Activated CD4-positive, alpha-beta T cell treated with anti-CD3 and anti-CD28 coated beads, Interleukin-2, Interleukin-4, amounts not matched to agents 100 ng/mL and 50 ng/mL, durations not matched to agents 16 hours and 8 hours (primary cell): ENCODE results near the gene ZNF574.
"Not testable (repeated sequence)": the region's sequence is repeated elsewhere in the genome, so short reads cannot be mapped to it uniquely, and the experiment has no call there.

Source experiments
- DNase-seq: peaks from one replicate; pipeline ENCODE4 v3.0.0-alpha.2; 2020; ENCODE audit warnings: low spot score

Gene ZNF574

DNA sequence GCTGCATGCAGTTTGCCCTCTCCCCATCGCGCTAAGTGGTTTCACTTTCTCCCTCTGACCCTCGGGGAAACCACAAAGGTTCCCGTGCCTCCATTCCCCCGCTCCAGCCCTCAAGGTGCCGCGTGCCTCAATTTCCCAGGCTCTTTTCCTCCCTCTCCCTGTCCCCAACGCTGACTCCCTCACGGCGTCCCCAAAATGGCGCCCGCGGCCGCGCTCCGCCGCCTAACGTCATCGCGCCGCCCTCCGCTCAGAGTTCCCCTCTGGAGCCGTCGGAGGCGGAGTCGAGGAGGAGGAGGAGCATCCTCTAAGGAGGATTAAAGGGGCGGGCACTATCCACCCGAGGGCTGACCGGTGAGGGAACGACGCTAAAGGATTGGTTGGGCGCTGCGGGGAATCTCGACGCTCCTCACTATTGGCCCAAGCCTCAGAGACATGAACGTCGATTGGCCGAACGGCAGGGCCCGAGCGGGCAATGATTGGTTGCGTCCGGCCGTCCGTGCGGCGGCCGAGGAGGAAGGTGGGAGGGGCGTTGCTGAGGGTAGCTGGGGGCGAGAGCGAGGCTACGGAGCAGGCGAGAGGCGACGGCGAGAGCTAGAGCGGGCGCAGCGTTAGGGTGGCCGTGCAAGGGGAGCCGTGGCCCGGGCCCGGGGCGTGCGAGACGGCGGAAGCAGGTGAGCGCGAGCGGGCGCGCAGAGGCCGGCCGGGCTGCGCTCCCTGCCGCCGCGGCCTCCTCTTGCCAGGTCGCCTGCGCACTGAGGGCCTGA is at the start of gene ZNF574:
Gene ZNF574, plus strand, starts transcription at position 551 of the 764 bp plus-strand sequence. CDS start 2,441 bp downstream, outside the sequence.
- DNase-seq: peak; percentile 100

- peak; percentile 38 for DNase-seq
Observed at GRCh38 chr19:42028304-42029216, 47.4 kb upstream of the ZNF574 start.

DNA sequence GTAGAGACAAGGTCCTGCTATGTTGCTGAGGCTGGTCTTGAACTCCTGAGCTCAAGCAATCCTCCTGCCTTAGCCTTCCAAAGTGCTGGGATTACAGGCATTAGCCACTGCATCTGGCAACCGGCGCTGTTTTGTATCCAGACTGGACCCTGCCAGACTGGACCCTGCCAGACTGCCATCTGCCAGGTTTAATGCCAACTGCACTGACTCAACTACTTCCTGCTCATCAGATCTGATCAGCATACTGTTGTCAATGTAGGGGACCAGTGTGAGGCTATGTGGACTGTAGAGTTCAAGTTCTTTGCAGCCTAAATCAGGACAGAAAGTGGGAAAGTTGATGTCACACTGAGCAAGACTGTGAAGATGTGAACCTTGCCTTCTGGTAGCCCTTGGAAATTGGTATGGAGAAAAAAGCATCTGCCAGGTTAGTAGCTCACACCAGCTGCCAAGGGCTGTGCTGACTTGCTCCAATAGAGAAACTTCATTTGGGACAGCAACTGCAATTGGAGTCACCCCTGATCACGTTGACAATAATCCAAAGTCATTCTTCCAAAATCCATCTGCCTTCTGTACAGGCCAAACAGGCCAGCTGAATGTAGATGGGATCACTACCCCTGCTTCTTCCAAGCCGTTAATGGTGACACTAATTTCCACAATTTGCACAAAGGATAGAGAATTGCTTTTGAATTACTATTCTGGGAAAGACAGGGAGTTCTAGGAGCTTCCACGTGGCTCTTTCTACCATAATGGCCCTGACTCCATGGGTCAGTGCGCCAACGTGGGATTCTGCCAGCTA is 45.1 kb upstream of the ZNF574 start:
- DNase-seq: no peak

- no peak for DNase-seq
Observed at GRCh38 chr19:42032431-42032830, 43.5 kb upstream of the ZNF574 start.

GRCh38 chr19:42033413-42033812 is 42.6 kb upstream of the ZNF574 start:
- no peak for DNase-seq

DNA sequence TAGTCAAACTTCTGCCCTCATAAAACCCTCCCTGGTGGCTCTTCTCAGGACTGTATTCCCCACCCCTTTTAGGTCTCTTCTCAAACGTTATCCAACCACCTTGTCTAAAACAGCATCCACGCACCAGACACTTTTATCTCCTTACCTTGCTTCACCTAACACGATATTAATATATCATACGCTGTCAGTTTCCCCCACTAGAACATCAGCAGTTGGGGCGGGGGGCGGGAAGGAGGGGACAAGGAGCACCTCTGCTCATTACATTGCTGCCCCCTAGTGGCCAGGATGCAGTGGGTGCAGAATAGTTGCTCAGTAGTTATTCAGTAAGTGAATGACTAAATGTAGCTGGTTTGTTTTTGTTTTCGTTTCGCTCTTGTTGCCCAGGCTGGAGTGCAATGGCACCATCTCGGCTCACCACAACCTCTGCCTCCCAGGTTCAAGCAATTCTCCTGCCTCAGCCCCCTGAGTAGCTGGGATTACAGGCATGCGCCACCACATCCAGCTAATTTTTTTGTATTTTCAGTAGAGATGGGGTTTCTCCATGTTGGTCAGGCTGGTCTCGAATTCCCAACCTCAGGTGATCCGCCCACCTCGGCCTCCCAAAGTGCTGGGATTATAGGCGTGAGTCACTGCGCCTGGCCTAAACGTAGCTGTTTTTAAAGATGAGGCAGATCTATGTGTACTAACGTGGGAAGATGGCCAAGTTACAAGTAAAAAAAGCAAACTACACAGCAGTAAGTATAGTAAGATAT is 41.1 kb upstream of the ZNF574 start:
- peak; percentile 81 for DNase-seq

GRCh38 chr19:42037649-42038048 is 38.3 kb upstream of the ZNF574 start:
- DNase-seq: no peak

DNA sequence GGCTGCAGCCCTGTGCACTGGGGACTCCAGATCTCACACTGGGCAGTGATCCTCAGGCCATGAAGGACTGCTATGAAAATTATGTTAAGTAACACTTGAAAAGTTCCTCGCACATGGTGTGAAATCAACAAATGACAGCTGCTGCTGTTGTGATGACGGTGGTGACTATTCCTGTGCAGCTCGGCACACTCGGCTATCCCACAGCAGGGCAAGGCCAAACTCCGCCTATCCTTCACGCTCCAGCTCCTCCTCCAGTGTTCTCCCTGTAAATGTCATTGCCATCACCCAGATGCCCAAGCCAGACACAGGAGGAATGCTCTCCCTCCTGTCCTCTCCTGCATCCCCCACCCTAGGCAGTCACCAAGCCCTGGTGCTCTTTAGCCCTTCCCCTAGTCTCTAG is 37.3 kb upstream of the ZNF574 start:
- no peak for DNase-seq

- no peak for DNase-seq
Observed at GRCh38 chr19:42040031-42040430, 35.9 kb upstream of the ZNF574 start.

DNA sequence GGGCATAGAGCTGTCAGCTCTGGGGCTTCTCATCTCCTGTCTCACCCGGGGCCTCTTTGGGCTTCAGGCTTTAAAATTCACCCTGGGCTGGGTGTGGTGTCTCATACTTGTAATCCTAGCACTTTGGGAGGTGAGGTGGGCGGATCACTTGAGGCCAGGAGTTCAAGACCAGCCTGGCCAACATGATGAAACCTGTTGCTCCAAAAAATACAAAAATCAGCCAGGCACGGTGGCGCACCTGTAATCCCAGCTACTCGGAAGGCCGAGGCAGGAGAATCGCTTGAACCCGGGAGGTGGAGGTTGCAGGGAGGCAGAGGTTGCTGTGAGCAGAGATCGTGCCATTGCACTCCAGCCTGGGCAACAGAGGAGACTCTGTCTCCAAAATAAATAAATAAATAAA is 35.5 kb upstream of the ZNF574 start:
- not testable (repeated sequence) for DNase-seq

DNA sequence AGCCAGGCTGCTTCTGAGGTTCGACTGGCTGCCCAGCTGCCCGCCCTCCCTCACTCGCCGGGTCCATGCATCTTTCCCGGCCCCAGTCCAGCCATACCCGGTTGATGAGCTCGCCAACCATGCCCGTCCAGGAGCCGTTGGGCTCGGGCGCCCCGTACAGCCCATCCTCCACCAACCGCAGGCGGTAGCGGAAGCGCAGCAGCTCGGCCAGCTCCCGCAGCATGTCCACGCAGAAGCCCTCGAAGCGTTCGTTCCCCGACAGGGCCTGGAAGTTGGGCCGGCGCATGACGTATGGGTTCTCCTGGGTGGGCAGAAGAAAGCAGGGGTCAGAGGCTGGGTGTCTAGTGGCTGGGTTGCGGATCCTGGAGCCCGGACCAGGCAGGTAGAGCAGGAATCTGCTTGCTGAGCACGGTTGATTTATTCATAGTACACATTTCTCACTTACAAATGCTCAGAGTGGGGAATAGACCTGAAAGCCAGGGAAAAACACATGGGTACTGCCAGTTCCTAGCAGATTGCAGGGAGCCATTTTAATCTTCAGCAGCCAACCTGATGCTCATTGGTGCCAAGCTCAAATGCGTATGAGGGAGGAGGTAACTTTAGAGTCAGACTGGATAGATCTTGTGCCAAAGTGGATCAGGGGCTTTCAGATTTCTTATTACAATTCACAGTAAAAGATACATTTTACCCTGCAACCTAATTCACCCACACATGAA is 33.4 kb upstream of the ZNF574 start:
- DNase-seq: no peak

DNA sequence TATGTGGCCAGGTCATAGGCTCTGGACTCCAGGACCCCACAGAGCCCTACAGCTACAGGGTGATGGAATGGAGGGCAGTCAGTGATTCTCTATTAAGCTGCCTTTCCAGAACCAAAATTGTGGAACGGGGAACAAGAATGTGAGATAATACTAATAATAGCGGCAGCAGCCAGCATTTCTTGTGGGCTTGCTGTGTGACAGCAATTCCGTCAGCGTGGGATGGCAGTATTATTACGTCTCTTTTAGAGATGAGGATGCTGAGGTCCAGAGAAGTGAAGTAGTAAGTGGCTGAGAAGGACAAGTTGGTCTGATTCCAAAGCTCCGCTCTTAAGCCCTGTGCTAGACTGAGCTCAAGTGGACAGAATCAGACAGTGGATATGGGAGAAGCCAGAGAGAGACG is 30.4 kb upstream of the ZNF574 start:
- no peak for DNase-seq

GRCh38 chr19:42048992-42049391 is 27.0 kb upstream of the ZNF574 start:
- peak; percentile 7 for DNase-seq

DNA sequence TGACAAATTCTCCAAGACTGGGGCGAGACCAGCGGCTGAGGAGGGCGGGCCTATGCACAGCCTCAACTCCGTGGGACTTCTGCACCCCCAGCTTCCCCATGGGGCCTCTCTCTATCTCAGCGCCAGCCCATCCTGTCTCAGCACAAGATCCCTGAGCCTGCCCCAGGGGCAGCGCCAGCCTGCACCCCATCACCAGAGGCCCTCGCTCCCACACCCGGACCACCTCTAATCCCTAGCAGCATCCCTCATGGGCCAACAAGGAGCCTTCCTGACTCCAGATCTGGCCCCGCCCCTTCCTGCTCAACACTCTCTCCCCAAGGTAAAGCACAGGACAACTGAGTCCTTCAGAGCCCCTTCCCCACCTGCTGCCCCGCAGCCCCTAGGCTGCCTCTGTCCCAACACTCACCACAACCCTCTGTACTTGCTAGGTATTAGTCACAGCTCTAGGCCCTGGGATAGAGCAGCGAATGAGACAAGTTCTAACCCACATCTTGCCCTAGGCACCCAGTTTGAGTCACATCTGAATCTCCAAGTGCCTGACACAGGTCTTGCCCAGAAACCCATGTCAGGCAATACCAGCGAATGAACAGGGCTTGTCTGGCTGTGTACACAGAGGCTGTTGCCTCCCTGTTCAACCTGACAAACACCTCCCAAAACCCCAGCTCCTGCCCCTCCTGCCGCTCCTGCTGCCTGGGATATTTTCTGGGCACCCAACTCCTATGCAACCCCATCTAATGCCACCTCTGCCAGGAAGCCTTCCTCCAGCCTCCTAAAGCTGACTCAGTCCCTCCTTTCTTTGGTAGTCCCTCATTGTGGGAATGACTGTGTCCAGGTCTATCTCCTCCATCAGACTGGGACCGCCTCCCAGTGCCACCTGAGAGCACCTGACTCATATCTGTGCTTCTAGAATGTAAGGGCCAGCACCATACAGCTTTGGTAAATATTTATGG is 24.5 kb upstream of the ZNF574 start:
- DNase-seq: peak; percentile 86

- DNase-seq: no peak
Observed at GRCh38 chr19:42052241-42052863, 23.6 kb upstream of the ZNF574 start.

- no peak for DNase-seq
Observed at GRCh38 chr19:42053037-42053935, 22.7 kb upstream of the ZNF574 start.

DNA sequence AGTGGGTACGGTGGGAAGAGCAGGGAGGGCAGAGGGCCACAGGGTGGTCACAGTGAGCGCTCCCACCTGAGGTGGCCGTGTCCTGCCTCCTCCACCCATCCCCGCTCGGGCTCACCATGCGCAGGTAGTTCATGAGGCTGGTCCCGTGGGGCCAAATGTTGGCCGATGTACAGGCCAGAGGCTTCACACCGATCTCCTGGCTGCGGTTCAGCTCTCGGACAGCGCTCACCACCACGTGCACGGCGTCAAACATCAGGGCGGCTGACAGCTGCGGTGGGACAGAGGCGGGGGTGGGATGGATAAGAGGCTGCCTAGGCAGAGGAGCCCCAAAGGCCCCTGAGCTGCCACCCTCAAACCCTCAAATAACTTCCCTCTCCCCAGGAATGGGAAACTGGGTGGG is 21.8 kb upstream of the ZNF574 start:
- no peak for DNase-seq

- DNase-seq: no peak
Observed at GRCh38 chr19:42057846-42058245, 18.1 kb upstream of the ZNF574 start.
